Upper lobe of left lung (tissue), 6 donors: ENCODE results near the gene COPS2. TPM values are rescaled to one million over a fixed set of nuclear protein-coding genes. Genes with fewer than 3 reads are reported as not detected.
"Not testable (repeated sequence)": the region's sequence is repeated elsewhere in the genome, so short reads cannot be mapped to it uniquely, and the experiment has no call there.

Source experiments
- ATAC-seq, 2 donors: fragments of 200-7000 bp; cut with Tn5 transposase; one replicate each; pipeline ENCODE4 v1.9.1; 2022; ENCODE audit warnings: mild to moderate bottlenecking in 2 of 2, moderate library complexity in 2 of 2; ENCODE audit not compliant: low FRiP score in 2 of 2
- DNase-seq, 2 donors: peaks; one replicate each; pipeline ENCODE4 v3.0.0-alpha.2; 2019 to 2020
- H3K27ac ChIP-seq, 4 donors: fragments of 200-600 bp; sonication (generic); one replicate each; pipeline ENCODE4 v1.5.1; 2016 to 2019
- H3K27me3 ChIP-seq, 4 donors: fragments of 200-600 bp; sonication (generic); one replicate each; pipeline ENCODE4 v1.5.1; 2017 to 2019
- H3K36me3 ChIP-seq, 4 donors: fragments of 200-600 bp; sonication (generic); one replicate each; pipeline ENCODE4 v1.5.1; 2016 to 2019
- H3K4me1 ChIP-seq, 4 donors: fragments of 200-600 bp; sonication (generic); one replicate each; pipeline ENCODE4 v1.5.1; 2018 to 2019
- H3K4me3 ChIP-seq, 4 donors: fragments of 200-600 bp; sonication (generic); one replicate each; pipeline ENCODE4 v1.5.1; 2017 to 2019; ENCODE audit warnings: mild to moderate bottlenecking in 2 of 4, moderate library complexity in 1 of 4
- H3K9me3 ChIP-seq, 4 donors: fragments of 200-600 bp; sonication (generic); one replicate each; pipeline ENCODE4 v1.5.1; 2018 to 2019
- EP300 ChIP-seq, 4 donors: sonication (generic); formaldehyde crosslinking; IDR thresholded peaks; one replicate each; pipeline ENCODE4 v1.5.1; 2017; ENCODE audit warnings: antibody characterized with exemption in 4 of 4, control low read depth in 2 of 4
- POLR2A ChIP-seq, 4 donors: fragments of 450-650 bp; IDR thresholded peaks; one replicate each; pipeline ENCODE4 v1.5.1; 2016 to 2017; ENCODE audit warnings: antibody characterized with exemption in 4 of 4, mild to moderate bottlenecking in 2 of 4
- POLR2AphosphoS5 ChIP-seq, 2 donors: sonication (generic); formaldehyde crosslinking; IDR thresholded peaks; one replicate each; pipeline ENCODE4 v1.5.1; 2017; ENCODE audit warnings: antibody characterized with exemption in 2 of 2
- WGBS, 2 donors: methylation state at CpG; one replicate each; pipeline ENCODE4 v1.1.5; 2017 to 2018; 5-methylcytosine and 5-hydroxymethylcytosine counted together
- total RNA-seq, 6 donors: library from RNA; depleted of rRNA in 4 of 6; stranded (reverse); fragments of >200 nt in 4 of 6; gene quantifications; one replicate each; pipeline versions ENCODE4 v1.1.0 to v1.2.1, GENCODE V29; 2016 to 2021
- TF ChIP-seq, protein P1 (sequence below), 6 experiments: fragments of 450-650 bp in 4 of 6; fragments of 200-600 bp in 2 of 6; sonication (generic) in 2 of 6; IDR thresholded peaks; one replicate each; pipeline ENCODE4 v1.5.1; 2016 to 2019; ENCODE audit warnings: antibody characterized with exemption in 6 of 6
- donor health status: DM: no; HTN: no; CAD: no; lungs with moderate emphysema.
- donor health status: DM: no; HTN: yes; CAD: no; lungs with severe emphysema.

Gene COPS2
- total RNA-seq, 6 donors from 2014 or later = 16.8 to 65.0 (median 43.0) TPM

GRCh38 chr15:49182128-49182527, 26.7 kb upstream of the COPS2 start:
- 97 to 99% methylated on average over 4 of the region's 4 CpGs for WGBS, 2 donors
- no peaks in the 10 kb centered on the region for H3K4me1 ChIP-seq
- no peak for ATAC-seq
- TF ChIP-seq EP300 (IDR thresholded peaks at IDR 0.05) (no peak), POLR2A (IDR thresholded peaks at IDR 0.05) (no peak), POLR2AphosphoS5 (IDR thresholded peaks at IDR 0.05) (no peak)
- TF ChIP-seq, protein P1, sequence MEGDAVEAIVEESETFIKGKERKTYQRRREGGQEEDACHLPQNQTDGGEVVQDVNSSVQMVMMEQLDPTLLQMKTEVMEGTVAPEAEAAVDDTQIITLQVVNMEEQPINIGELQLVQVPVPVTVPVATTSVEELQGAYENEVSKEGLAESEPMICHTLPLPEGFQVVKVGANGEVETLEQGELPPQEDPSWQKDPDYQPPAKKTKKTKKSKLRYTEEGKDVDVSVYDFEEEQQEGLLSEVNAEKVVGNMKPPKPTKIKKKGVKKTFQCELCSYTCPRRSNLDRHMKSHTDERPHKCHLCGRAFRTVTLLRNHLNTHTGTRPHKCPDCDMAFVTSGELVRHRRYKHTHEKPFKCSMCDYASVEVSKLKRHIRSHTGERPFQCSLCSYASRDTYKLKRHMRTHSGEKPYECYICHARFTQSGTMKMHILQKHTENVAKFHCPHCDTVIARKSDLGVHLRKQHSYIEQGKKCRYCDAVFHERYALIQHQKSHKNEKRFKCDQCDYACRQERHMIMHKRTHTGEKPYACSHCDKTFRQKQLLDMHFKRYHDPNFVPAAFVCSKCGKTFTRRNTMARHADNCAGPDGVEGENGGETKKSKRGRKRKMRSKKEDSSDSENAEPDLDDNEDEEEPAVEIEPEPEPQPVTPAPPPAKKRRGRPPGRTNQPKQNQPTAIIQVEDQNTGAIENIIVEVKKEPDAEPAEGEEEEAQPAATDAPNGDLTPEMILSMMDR (IDR thresholded peaks at IDR 0.05) = no peak
- H3K9me3 ChIP-seq = no peaks in the 10 kb centered on the region
- H3K27me3 ChIP-seq = no peaks in the 10 kb centered on the region
- H3K27ac ChIP-seq = no peak overlapping the region
- H3K36me3 ChIP-seq = no peaks in the 10 kb centered on the region
- no peak for DNase-seq
- H3K4me3 ChIP-seq = no peak overlapping the region

GRCh38 chr15:49179433-49180190, 24.2 kb upstream of the COPS2 start:
- H3K27me3 ChIP-seq = no peaks in the 10 kb centered on the region
- WGBS, 2 donors = 87 to 100% methylated on average over 1 of the region's 1 CpG
- H3K9me3 ChIP-seq = no peaks in the 10 kb centered on the region
- no peak overlapping the region for H3K27ac ChIP-seq
- no peaks in the 10 kb centered on the region for H3K36me3 ChIP-seq
- ATAC-seq (no peak), DNase-seq (no peak)
- H3K4me1 ChIP-seq = no peaks in the 10 kb centered on the region
- no peak for TF ChIP-seq POLR2A (IDR thresholded peaks at IDR 0.05)
- TF ChIP-seq, protein P1 (IDR thresholded peaks at IDR 0.05) = no peak
- no peak for TF ChIP-seq POLR2AphosphoS5 (IDR thresholded peaks at IDR 0.05)
- TF ChIP-seq EP300 (IDR thresholded peaks at IDR 0.05) = no peak
- no peak overlapping the region for H3K4me3 ChIP-seq

GRCh38 chr15:49178497-49178896, 23.1 kb upstream of the COPS2 start:
- Histone ChIP-seq H3K36me3 (no peaks in the 10 kb centered on the region), H3K9me3 (no peaks in the 10 kb centered on the region), H3K4me3 (no peak overlapping the region), H3K27ac (no peak overlapping the region), H3K27me3 (no peaks in the 10 kb centered on the region), H3K4me1 (no peaks in the 10 kb centered on the region)
- no peak for DNase-seq
- 89 to 98% methylated on average over 7 of the region's 7 CpGs for WGBS, 2 donors
- ATAC-seq = no peak
- no peak for TF ChIP-seq POLR2A (IDR thresholded peaks at IDR 0.05)
- TF ChIP-seq, protein P1 (IDR thresholded peaks at IDR 0.05) = no peak
- TF ChIP-seq POLR2AphosphoS5 (IDR thresholded peaks at IDR 0.05) = no peak
- no peak for TF ChIP-seq EP300 (IDR thresholded peaks at IDR 0.05)

- not testable (repeated sequence) for ATAC-seq
Measured at GRCh38 chr15:49175582-49176397, 20.4 kb upstream of the COPS2 start.

GRCh38 chr15:49174902-49175301, 19.5 kb upstream of the COPS2 start:
- no peak for TF ChIP-seq POLR2A (IDR thresholded peaks at IDR 0.05)
- TF ChIP-seq, protein P1 (IDR thresholded peaks at IDR 0.05) = no peak
- no peak for TF ChIP-seq EP300 (IDR thresholded peaks at IDR 0.05)
- TF ChIP-seq POLR2AphosphoS5 (IDR thresholded peaks at IDR 0.05) = no peak
- Histone ChIP-seq H3K4me3 (no peak overlapping the region), H3K36me3 (no peaks in the 10 kb centered on the region), H3K9me3 (no peaks in the 10 kb centered on the region), H3K27ac (no peak overlapping the region), H3K27me3 (no peaks in the 10 kb centered on the region), H3K4me1 (peaks cover 12 to 22% (median 18%) of the 10 kb centered on the region in 4 donors)
- ATAC-seq = no peak
- DNase-seq = no peak
- WGBS, 2 donors = 86 to 93% methylated on average over 3 of the region's 3 CpGs

More at GRCh38 chr15:49175582-49176397, 20.4 kb upstream of the COPS2 start:
- H3K27me3 ChIP-seq, DNase-seq, H3K27ac ChIP-seq, H3K36me3 ChIP-seq, H3K9me3 ChIP-seq, H3K4me3 ChIP-seq: not testable (repeated sequence)
- WGBS, 2 donors = 80 to 94% methylated on average over 3 to 6 of the region's 6 CpGs
- peaks cover 12 to 19% (median 17%) of the 10 kb centered on the region in 4 donors for H3K4me1 ChIP-seq
